HG03045 (cell line): ENCODE measurements around the gene RBM38.
"Not testable (repeated sequence)": the region's sequence is repeated elsewhere in the genome, so short reads cannot be mapped to it uniquely, and the experiment has no call there.

ENCODE experiments used
- ATAC-seq: cut with Tn5 transposase; IDR thresholded peaks from one replicate; pipeline ENCODE4 v1.9.1; 2021; ENCODE audit warnings: mild to moderate bottlenecking, moderate library complexity; ENCODE audit not compliant: unreplicated experiment

The RBM38 gene

GRCh38 chr20:57390604-57391438 is at the start of gene RBM38:
Gene RBM38, plus strand, starts transcription at chr20:57391396. Its CDS starts 186 bp downstream, at chr20:57391582.
- peak; percentile 50 for ATAC-seq

DNA sequence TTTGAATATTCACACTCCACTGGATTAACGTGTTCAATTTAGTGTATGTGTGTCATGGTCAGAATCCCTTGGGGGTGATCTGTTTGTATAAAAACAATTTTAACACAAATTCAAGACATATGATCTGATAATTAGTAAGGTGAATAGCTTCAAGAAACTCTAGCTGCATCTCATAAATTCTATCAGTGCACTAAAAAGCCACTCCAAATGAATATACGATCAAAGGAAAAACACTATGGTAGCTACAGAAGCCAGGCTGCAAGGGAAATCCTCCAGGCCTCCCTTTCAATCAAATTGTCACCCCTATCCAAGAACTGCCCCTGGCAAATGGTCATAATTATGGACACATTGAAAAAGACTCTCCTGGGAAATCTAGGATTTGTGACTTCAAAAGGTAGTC is 49.5 kb upstream of the RBM38 start:
- ATAC-seq: no peak

- ATAC-seq: no peak
Observed at GRCh38 chr20:57342829-57343228, 48.4 kb upstream of the RBM38 start.

GRCh38 chr20:57346477-57346876 is 44.7 kb upstream of the RBM38 start:
- no peak for ATAC-seq

GRCh38 chr20:57347393-57347792 is 43.8 kb upstream of the RBM38 start:
- ATAC-seq: no peak

- ATAC-seq: not testable (repeated sequence)
Observed at GRCh38 chr20:57348200-57348921, 42.8 kb upstream of the RBM38 start.

DNA sequence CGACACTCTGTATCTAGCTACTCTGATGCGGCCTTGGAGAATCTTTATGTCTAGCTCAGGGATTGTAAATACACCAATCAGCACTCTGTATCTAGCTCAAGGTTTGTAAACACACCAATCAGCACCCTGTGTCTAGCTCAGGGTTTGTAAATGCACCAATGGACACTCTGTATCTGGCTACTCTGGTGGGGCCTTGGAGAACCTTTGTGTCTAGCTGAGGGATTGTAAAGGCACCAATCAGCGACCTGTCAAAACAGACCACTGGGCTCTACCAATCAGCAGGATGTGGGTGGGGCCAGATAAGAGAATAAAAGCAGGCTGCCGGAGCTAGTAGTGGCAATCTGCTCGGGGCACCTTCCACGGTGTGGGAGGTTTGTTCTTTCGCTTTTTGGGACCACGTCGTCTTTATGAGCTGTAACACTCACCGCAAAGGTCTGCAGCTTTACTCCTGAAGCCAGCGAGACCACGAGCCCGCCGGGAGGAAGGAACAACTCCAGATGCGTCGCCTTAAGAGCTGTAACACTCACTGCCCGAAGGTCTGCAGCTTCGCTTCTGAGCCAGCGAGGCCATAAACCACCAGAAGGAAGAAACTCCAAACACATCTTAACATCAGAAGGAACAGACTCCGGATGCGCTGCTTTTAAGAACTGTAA is 42.1 kb upstream of the RBM38 start:
- ATAC-seq: not testable (repeated sequence)

DNA sequence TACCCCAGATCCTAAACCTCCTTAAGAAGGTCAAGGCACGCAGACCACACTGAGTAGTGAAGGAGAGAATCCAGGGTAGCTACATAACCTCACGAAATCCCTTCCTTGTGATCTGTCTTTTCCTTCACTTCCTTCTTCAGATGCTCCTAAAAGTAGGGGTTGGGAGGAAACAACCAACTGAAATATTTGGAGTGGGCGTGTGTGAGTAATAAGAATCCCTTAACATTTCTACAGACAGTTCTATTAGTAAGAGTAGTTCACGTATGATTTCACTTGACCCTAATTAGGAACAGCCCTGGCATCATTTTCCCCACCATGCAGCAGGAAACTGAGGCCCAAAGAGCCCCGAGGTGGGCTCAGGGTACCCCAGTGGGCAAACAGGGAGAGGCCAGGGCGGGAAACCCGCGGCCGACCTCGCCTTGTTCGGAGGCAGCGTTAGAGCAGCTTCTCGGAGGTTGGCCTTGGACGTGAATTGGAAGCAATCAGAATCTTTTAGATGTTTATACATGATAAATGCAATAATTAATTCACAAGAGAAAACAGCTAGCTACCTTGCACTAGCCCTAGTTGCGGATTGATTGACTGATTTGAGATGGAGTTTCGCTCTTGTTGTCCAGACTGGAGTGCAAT is 41.0 kb upstream of the RBM38 start:
- no peak for ATAC-seq

- not testable (repeated sequence) for ATAC-seq
Observed at GRCh38 chr20:57350726-57351041, 40.5 kb upstream of the RBM38 start.

DNA sequence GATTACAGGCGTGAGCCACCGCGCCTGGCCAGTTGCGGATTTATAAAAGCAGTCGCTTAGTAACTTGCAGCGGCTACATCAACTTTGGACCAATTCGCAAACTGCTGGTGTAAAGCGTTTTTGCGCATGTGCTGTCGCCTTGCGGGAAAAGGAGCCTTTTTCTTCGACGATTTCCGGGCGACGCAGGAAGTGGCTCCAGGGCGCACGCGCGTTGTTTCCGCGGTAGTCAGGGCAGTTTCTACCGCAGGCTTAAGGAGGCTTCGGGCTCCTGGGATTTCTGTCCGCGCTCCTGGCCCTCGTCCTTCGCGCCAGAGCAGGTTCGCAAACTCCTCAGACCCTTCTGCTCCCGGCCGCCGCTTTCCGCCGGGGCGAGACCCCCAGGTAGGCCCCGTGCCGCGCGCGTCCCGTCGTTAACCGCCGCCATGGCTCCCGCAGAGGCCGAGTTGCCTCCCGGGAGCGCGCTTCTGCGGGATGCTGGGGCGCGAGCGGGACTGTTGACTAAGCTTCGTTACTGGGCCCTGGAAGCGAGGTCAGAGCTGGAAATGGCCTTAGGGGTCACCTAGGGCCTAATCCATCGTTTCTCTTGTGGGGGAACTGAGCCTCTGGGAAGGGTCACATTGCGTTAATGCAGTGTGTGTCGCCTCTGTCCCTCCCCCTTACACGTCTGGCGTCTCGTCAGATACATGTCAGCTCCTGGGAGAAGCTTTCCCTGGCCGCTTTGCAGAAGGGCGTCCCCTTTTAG is 40.0 kb upstream of the RBM38 start, which contains the start of gene RAE1:
Gene RAE1, plus strand, starts transcription at position 214 of the 742 bp plus-strand sequence. CDS start 2,784 bp downstream, outside the sequence.
- peak; percentile 71 for ATAC-seq

- ATAC-seq: no peak
Observed at GRCh38 chr20:57352305-57352704, 38.9 kb upstream of the RBM38 start.

DNA sequence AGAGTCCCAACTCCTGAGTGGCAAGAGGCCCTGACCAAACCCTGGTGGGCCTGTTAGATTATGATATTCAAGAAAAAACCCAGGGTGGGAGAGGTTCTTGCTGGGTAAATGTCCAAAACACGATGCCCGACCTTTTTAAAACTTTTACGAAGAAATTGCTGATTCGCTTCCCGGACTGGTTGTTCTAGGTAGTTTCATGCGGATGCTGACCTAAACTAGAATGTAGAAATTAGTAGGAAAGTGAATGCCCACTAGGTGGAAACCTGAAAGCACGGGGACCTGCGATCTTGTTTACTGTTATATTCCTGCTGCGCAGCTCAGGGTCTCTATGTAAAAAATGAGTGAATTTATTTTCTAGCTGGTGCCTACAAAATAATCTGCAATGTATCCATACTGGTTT is 37.8 kb upstream of the RBM38 start:
- ATAC-seq: no peak

DNA sequence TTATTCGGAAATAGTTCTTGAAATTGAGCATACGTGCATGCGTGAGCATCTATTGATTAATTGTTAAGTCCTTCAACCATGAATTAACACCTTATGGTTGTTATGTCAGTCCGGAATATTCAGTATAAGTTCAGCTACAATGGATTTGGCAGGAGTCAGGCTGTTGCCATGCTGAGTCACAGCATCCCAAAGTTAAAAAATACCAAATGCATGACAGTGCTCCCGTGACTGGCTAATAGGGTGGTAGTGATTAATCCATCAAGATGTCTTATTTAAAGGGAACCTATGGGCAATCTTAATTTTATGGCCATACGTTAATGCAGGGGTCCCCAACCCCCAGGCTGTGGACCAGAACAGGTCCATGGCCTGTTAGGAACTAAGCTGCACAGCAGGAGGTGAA is 29.7 kb upstream of the RBM38 start:
- ATAC-seq: no peak

DNA sequence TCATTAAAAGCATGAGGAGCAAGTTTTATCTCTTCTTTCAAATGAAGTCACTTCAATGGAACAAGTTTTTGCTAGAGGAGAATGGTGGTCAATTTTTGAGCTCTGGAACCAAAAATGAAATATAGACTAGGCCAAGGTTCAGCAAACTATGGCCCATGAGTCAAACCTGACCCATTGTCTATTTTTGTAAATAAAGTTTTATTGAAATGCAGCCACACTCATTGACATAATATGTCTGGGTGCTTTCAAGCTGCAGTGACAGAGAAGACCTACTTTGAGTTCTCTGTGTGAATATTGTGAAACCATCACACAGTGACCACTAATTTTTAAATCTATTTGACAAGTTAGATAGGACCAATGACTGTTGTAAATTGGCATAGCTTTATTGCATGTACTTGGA is 26.7 kb upstream of the RBM38 start:
- no peak for ATAC-seq

DNA sequence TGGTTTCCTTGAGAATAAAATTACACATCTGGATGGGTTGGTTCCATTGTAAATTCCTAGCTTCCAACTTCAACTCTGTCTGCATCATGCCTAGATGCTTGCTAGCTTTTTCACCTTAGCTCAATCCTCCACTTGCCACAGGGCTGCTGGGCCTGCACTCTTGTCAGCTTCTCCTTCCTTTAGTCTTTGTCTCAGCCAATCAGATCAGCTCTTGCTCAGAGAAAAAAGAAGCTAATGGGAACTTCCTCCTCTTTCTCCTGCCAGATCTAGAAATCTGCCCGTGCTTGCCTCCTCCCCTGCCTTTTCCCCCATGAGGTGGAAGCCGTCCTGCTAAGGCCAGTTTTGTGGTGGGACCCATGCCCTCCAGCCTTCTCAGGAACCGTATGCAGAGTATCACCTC is 21.6 kb upstream of the RBM38 start:
- no peak for ATAC-seq

DNA sequence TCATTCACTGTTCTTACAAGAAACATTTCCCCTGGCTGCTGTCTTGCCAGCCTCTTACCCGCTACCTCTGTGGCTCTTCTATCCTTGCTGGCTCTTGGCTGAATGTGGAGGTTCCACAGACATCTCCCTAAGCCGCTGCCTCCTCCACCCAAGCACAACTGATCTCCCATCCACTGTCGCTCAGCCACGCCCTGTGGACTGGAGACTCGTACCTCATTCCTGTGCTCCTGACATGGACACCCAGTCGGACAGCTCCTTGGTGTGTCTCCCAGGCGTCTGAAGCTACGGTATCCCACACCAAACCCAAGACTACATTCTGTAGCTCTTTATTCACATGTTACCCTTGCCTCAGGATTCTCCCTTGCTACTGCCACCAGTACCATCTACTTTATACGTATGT is 20.9 kb upstream of the RBM38 start:
- no peak for ATAC-seq

GRCh38 chr20:57371363-57371762 is 19.8 kb upstream of the RBM38 start:
- no peak for ATAC-seq

- ATAC-seq: no peak
Observed at GRCh38 chr20:57372157-57372556, 19.0 kb upstream of the RBM38 start.

DNA sequence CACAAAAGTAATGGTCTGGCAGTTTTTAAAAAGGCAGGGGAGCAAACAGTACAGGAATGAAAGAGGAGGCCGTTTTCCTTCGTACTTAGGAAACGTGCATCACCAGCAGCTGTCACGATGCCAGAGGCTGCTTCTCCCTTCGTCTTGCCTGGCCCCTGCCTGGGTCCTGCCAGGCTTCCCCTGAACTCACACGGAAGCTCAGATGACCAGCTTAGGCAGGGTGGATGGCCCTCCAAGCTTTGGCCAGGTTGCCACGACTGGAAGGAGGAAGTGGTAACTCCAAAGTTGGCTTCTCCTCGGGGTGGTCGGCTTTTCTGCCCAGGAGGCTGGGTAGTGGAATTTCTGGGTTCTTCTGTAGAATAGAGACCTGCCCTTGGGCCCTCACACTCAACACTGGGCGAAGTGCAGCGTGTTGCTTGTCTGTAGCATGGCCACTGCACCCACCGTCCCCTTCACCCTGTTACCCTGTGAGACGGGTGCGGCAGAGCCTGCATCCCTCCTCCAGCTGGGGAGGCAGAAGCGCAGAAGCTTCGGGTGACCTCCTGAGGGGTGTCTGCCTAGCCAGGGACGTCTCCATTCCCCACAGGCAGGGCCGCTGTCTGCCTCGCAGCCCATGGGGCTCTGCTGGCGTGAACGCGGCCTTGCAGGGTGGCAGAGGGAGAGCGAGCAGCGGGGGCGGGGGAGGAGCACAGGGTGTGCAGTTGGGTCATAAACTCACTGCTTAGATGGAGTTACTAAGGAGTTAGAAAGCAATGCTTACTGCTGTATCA is 18.4 kb upstream of the RBM38 start:
- ATAC-seq: no peak
